ENCODE results near the gene NEO1. TPM values are rescaled to one million over a fixed set of nuclear protein-coding genes. Genes with fewer than 3 reads are reported as not detected.
A peak's percentile ranks its signal among the peaks of the same experiment; 100 is the strongest.
"Not testable (repeated sequence)": the region's sequence is repeated elsewhere in the genome, so short reads cannot be mapped to it uniquely, and the experiment has no call there.

Gene NEO1
- total RNA-seq, 1 donor: 60.5 TPM

DNA sequence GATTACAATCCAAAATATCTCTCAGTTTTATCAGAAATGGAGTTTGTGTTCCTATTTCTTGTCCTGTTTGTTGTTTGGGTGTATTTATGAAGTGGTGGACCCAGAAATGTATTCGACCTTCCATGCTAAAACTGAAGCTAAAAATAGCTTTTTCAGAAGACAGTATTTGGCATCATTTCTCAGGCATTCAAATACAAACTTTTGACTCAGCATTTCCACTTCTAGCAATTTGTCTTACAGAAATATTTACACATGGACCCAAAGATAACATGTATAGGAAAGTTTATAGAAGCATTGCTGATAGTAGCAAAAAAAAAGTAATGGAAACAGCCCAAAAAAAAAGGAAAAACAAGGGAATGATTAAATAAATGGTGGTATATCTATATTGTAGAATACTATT lies 160.2 kb downstream of the NEO1 start:
- no peak overlapping the region for H3K4me3 ChIP-seq (ENCODE audit: low read depth, low read length)
- DNase-seq (ENCODE audit: low read depth): peak; percentile 15
- TF ChIP-seq, protein P1, sequence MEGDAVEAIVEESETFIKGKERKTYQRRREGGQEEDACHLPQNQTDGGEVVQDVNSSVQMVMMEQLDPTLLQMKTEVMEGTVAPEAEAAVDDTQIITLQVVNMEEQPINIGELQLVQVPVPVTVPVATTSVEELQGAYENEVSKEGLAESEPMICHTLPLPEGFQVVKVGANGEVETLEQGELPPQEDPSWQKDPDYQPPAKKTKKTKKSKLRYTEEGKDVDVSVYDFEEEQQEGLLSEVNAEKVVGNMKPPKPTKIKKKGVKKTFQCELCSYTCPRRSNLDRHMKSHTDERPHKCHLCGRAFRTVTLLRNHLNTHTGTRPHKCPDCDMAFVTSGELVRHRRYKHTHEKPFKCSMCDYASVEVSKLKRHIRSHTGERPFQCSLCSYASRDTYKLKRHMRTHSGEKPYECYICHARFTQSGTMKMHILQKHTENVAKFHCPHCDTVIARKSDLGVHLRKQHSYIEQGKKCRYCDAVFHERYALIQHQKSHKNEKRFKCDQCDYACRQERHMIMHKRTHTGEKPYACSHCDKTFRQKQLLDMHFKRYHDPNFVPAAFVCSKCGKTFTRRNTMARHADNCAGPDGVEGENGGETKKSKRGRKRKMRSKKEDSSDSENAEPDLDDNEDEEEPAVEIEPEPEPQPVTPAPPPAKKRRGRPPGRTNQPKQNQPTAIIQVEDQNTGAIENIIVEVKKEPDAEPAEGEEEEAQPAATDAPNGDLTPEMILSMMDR (IDR thresholded peaks at IDR 0.05; ENCODE audit: insufficient read depth, low read depth, low read length): no peak

DNA sequence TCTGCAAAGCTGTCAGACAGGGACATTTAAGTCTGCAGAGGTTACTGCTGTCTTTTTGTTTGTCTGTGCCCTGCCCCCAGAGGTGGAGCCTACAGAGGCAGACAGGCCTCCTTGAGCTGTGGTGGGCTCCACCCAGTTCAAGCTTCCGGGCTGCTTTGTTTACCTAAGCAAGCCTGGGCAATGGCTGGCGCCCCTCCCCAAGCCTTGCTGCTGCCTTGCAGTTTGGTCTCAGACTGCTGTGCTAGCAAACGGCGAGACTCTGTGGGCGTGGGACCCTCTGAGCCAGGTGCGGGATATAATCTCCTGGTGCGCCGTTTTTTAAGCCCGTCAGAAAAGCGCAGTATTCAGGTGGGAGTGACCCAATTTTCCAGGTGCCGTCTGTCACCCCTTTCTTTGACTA lies 169.2 kb downstream of the NEO1 start:
- not testable (repeated sequence) for DNase-seq (ENCODE audit: low read depth); H3K4me3 ChIP-seq (ENCODE audit: low read depth, low read length)

DNA sequence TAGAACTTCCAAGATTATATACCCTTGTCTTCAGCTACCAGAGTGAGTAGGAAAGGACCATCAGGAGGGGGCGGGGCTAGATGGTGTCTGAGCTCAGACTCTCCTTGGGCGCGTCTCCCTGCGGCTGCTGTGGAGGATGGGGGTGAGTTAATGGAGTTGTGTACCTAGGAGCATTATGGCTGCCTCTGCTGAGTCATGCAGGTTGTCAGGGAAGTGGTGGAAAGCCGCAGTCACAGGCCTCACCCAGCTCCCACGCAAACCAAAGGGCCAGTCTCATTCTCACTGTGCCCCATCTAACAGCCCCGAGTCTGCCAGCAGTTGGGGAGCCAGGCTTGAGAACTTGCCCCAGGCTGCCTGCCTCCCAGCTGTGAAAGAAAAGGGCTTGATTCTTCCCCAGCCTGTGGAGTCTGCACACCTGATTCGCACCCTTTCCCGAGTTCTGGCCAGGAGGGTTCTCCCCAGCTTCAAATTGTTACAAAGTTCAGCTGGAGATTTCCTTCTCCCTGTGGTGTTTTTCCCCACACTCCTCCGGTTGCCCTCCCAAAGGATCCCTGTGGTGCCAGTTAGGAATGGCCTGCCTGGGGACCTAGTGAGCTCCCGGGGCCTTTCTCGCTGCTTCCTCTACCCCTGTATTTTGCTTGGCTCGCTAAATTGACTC lies 173.2 kb downstream of the NEO1 start:
- TF ChIP-seq, protein P1 (IDR thresholded peaks at IDR 0.05; ENCODE audit: insufficient read depth, low read depth, low read length): no peak
- H3K4me3 ChIP-seq (ENCODE audit: low read depth, low read length): no peak overlapping the region
- no peak for DNase-seq (ENCODE audit: low read depth)

DNA sequence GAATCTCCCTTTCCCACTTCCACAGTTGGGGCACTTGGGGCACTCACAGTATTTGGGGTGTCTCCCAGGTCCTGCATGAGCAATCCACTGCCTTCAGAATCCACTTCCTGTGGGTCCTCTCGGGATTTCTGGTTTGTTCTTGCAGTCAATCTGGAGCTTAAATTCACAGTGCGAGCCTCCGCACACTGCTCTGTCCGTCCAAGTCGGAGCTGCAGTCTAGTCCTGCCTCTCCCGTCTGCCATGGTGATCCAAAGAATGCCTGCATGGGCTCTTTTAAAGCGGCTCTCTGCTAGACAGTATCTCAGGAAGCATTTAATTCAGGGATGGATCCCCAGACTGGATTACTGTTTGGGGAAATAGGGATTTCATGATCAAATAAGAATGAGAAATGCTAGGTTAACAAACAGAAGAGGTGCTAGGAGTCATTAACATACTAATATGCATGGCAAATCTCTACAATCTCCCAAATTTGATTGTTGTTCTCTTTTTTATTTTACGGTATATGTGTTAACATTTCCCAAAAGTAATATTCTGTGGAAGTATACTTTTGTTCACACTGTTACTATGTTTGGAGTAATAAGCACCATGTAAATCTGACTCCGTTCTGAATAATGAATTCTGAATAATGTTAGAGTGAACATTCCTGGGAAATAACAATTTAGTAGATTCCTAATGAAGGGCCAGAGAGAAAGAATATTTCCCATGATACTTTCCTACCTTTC lies 174.0 kb downstream of the NEO1 start:
- no peak overlapping the region for H3K4me3 ChIP-seq (ENCODE audit: low read depth, low read length)
- TF ChIP-seq, protein P1 (IDR thresholded peaks at IDR 0.05; ENCODE audit: insufficient read depth, low read depth, low read length): no peak
- DNase-seq (ENCODE audit: low read depth): no peak

DNA sequence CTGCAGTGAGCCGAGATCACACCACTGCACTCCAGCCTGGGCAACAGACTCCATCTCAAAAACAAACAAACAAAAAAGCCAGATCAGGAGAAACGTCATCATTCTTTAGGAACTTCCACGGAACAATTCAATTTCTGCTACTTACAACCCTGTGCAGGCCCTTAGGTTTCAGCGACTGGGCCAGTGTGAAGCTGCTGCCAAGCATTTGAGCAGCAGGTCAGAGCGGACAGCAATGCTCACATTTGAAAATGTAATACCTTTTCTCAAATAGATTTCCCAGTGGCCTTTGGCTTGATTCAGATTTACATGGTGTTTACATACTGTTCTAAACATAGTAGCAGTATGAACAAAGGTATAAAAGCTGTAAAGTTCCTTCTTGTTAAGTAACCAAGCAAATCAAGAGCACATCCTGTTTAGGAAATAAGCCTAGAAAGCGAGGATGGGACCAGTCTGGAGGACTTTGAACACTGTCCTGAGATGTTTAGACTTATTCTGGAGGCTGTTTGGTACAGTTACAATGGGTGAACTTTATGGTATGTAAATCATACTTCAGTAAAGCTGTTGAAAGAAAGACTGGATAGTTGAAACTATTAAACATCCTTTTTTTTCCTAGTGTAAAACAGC lies 175.3 kb downstream of the NEO1 start:
- DNase-seq (ENCODE audit: low read depth): peak; percentile 26
- no peak overlapping the region for H3K4me3 ChIP-seq (ENCODE audit: low read depth, low read length)
- TF ChIP-seq, protein P1 (IDR thresholded peaks at IDR 0.05; ENCODE audit: insufficient read depth, low read depth, low read length): no peak

DNA sequence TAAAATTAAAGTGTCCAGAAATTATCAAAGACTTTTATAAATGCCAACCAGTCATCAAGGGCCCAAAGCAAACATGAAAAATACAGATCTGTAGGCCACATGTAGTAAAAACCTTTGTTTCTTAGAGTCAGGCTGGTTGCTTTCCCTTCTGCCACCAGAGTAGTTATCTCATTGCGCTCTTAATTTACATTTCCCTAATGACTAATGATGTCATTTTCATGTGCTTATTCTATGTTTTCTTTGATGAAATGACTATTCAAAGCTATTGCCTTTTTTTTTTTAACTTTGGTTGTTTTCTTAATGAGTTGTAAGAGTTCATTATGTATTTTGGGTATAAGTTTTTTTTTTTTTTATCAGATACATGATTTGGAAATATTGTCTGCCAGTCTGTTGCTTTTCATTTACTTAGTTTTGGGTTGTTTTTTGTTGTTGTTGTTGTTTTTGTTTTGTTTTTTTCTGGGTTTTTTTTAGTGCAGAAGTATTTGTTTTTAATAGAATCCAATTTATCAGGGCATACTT lies 175.9 kb downstream of the NEO1 start:
- no peak for DNase-seq (ENCODE audit: low read depth)
- TF ChIP-seq, protein P1 (IDR thresholded peaks at IDR 0.05; ENCODE audit: insufficient read depth, low read depth, low read length): no peak
- H3K4me3 ChIP-seq (ENCODE audit: low read depth, low read length): no peak overlapping the region
